Osteocyte (in vitro differentiated cells): Measurements from ENCODE around the gene HADHA. TPM values are rescaled to one million over a fixed set of nuclear protein-coding genes. Genes with fewer than 3 reads are reported as not detected.

Experiments
- DNase-seq: peaks from one replicate; pipeline ENCODE4 v3.0.0; 2021; ENCODE audit warnings: mixed read lengths; ENCODE audit not compliant: unreplicated experiment; ENCODE audit errors: extremely low spot score
- H3K27ac Mint-ChIP-seq: one replicate; pipeline ENCODE4 v1.8.0; 2021; ENCODE audit warnings: mild to moderate bottlenecking, mixed read lengths; ENCODE audit not compliant: unreplicated experiment
- H3K27me3 Mint-ChIP-seq: one replicate; pipeline ENCODE4 v1.8.0; 2021; ENCODE audit warnings: mixed read lengths; ENCODE audit not compliant: unreplicated experiment
- H3K36me3 Mint-ChIP-seq: one replicate; pipeline ENCODE4 v1.8.0; 2021; ENCODE audit warnings: mixed read lengths; ENCODE audit not compliant: unreplicated experiment
- H3K4me1 Mint-ChIP-seq: one replicate; pipeline ENCODE4 v1.8.0; 2021; ENCODE audit warnings: mixed read lengths; ENCODE audit not compliant: unreplicated experiment
- H3K4me3 Mint-ChIP-seq: one replicate; pipeline ENCODE4 v1.8.0; 2021; ENCODE audit warnings: mild to moderate bottlenecking, moderate library complexity, mixed read lengths; ENCODE audit not compliant: unreplicated experiment
- H3K9me3 Mint-ChIP-seq: one replicate; pipeline ENCODE4 v1.8.0; 2021; ENCODE audit warnings: mixed read lengths; ENCODE audit not compliant: unreplicated experiment
- CTCF ChIP-seq: fragments of 200-600 bp; sonication (generic); IDR thresholded peaks from 2 replicates; pipeline ENCODE4 v1.5.0; 2021; ENCODE audit warnings: antibody characterized with exemption, mild to moderate bottlenecking, moderate library complexity
- total RNA-seq: library from RNA; stranded (reverse); gene quantifications from 2 replicates; pipeline ENCODE4 v1.2.1, GENCODE V29; 2021

Gene HADHA
- total RNA-seq, 1 donor from 2014 or later = 114 TPM

GRCh38 chr2:26141145-26141769 is 103.2 kb downstream of the HADHA start:
- H3K4me3 Mint-ChIP-seq = no peak overlapping the region
- H3K27ac Mint-ChIP-seq = no peak overlapping the region
- H3K9me3 Mint-ChIP-seq = no peaks in the 10 kb centered on the region
- no peaks in the 10 kb centered on the region for H3K4me1 Mint-ChIP-seq
- no peak for DNase-seq
- TF ChIP-seq CTCF = no peak
- H3K27me3 Mint-ChIP-seq = no peaks in the 10 kb centered on the region
- peaks cover 6% of the 10 kb centered on the region for H3K36me3 Mint-ChIP-seq

Other genes with a start within 250 kb of the HADHA start
- gene RAB10, start 210.5 kb downstream of the HADHA start, total RNA-seq = 139 and 150 TPM in 2 replicates
- 15.2 and 20.8 TPM in 2 replicates for gene GAREM2, start 71.5 kb downstream of the HADHA start, total RNA-seq
- 93.1 and 98.5 TPM in 2 replicates for gene HADHB, start 307 bp upstream of the HADHA start, total RNA-seq
- gene SELENOI, start 101.5 kb upstream of the HADHA start, total RNA-seq = 13.3 and 16.1 TPM in 2 replicates
- gene ADGRF3, start 102.2 kb upstream of the HADHA start, total RNA-seq = 0.24 and 0.56 TPM in 2 replicates
- gene DRC1, start 157.3 kb upstream of the HADHA start, total RNA-seq = not detected in 2 replicates
- gene OTOF, start 233.5 kb upstream of the HADHA start, total RNA-seq = not detected in 2 replicates